AG09309 (cell line): ENCODE data around the gene RABGAP1L.
A peak's percentile ranks its signal among the peaks of the same experiment; 100 is the strongest.

ENCODE experiments used
- DNase-seq: peaks from one replicate; pipeline ENCODE4 v3.0.0-alpha.2; 2010; ENCODE audit warnings: low read depth
- H3K4me3 ChIP-seq: 2 replicates; pipeline ENCODE4 v1.5.1; 2011; ENCODE audit warnings: mild to moderate bottlenecking, low read depth, low read length, moderate library complexity; ENCODE audit not compliant: control insufficient read depth
- CTCF ChIP-seq: IDR thresholded peaks from 2 replicates; pipeline ENCODE4 v1.5.1; 2011; ENCODE audit warnings: mild to moderate bottlenecking, low read depth, low read length, inconsistent platforms; ENCODE audit not compliant: insufficient read depth, control insufficient read depth; ENCODE audit errors: missing control alignments

The RABGAP1L gene

GRCh38 chr1:174211486-174211885, 52.2 kb downstream of the RABGAP1L start:
- TF ChIP-seq CTCF = no peak
- no peak for DNase-seq
- no peak overlapping the region for H3K4me3 ChIP-seq

GRCh38 chr1:174215766-174216165, 56.4 kb downstream of the RABGAP1L start:
- no peak for TF ChIP-seq CTCF
- no peak for DNase-seq
- no peak overlapping the region for H3K4me3 ChIP-seq

- no peak for TF ChIP-seq CTCF
- H3K4me3 ChIP-seq = no peak overlapping the region
- no peak for DNase-seq
Measured at GRCh38 chr1:174217248-174217647, 57.9 kb downstream of the RABGAP1L start.

GRCh38 chr1:174217787-174218574, 58.7 kb downstream of the RABGAP1L start:
- no peak for DNase-seq
- H3K4me3 ChIP-seq = no peak overlapping the region

GRCh38 chr1:174218983-174219382, 59.7 kb downstream of the RABGAP1L start:
- no peak overlapping the region for H3K4me3 ChIP-seq
- no peak for TF ChIP-seq CTCF
- no peak for DNase-seq

More at GRCh38 chr1:174217787-174218574, 58.7 kb downstream of the RABGAP1L start:
- peak; percentile 52 for TF ChIP-seq CTCF

GRCh38 chr1:174219606-174220370, 60.5 kb downstream of the RABGAP1L start:
- no peak for TF ChIP-seq CTCF
- DNase-seq = no peak
- no peak overlapping the region for H3K4me3 ChIP-seq
